ENCODE results near the gene SFT2D2.

- TF ChIP-seq, protein P1, sequence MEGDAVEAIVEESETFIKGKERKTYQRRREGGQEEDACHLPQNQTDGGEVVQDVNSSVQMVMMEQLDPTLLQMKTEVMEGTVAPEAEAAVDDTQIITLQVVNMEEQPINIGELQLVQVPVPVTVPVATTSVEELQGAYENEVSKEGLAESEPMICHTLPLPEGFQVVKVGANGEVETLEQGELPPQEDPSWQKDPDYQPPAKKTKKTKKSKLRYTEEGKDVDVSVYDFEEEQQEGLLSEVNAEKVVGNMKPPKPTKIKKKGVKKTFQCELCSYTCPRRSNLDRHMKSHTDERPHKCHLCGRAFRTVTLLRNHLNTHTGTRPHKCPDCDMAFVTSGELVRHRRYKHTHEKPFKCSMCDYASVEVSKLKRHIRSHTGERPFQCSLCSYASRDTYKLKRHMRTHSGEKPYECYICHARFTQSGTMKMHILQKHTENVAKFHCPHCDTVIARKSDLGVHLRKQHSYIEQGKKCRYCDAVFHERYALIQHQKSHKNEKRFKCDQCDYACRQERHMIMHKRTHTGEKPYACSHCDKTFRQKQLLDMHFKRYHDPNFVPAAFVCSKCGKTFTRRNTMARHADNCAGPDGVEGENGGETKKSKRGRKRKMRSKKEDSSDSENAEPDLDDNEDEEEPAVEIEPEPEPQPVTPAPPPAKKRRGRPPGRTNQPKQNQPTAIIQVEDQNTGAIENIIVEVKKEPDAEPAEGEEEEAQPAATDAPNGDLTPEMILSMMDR (IDR thresholded peaks at IDR 0.05; ENCODE audit: low read depth, low read length), result no peak
- TF ChIP-seq POLR2A (IDR thresholded peaks at IDR 0.05; ENCODE audit: extremely low read depth, insufficient read length), result no peak
- TF ChIP-seq, protein P2, sequence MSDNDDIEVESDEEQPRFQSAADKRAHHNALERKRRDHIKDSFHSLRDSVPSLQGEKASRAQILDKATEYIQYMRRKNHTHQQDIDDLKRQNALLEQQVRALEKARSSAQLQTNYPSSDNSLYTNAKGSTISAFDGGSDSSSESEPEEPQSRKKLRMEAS (IDR thresholded peaks at IDR 0.05; ENCODE audit: low read depth, low read length), result no peak
- TF ChIP-seq MYC (IDR thresholded peaks at IDR 0.05; ENCODE audit: low read depth, low read length), result no peak
Observed at GRCh38 chr1:168257397-168257796, 31.6 kb downstream of the SFT2D2 start.

Measured in NB4 (cell line).